ENCODE data around the gene RNF217.

Gene RNF217

DNA sequence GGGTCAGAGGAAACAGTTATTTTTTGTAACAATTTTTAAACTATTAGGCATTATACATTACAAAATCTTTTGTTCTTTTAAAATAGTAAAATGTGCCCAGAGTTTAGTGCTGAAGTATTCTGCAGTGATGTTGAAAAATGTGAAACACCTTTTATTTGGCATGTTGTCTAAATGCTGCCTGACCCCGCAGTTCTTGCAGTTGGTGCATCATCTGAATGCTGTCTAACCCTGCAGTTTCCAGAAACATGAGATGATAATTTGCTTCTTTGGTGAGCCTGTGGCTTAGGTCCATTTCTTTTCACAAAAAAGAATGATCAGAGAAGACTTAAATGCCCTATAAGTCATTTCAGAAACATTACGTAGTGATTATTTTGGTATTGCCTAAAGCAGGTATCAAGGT lies 82.4 kb downstream of the RNF217 start:
- H3K14ac ChIP-seq (ENCODE audit: low read length), result no peak overlapping the region
- no peak overlapping the region for H3K18ac ChIP-seq (ENCODE audit: low read length)
- no CpG with 5 or more reads among the region's 2 CpGs for WGBS (ENCODE audit: extremely low coverage, insufficient coverage, insufficient read length)
- H4K8ac ChIP-seq (ENCODE audit: low read depth, low read length), result no peak overlapping the region
- no peak overlapping the region for H3K4ac ChIP-seq (ENCODE audit: low read depth, low read length)
- no peak overlapping the region for H3K4me2 ChIP-seq (ENCODE audit: low read length)
- no peak for DNase-seq
- H3K79me1 ChIP-seq (ENCODE audit: low read length), result peaks cover 15% of the 10 kb centered on the region
- H2BK5ac ChIP-seq (ENCODE audit: low read depth, low read length, poor library complexity), result no peak overlapping the region
- H3K4me1 ChIP-seq (ENCODE audit: control insufficient read depth in 1 of 2, insufficient read depth in 2 of 2, low read length in 2 of 2), result peaks cover 6 to 8% of the 10 kb centered on the region in 2 experiments
- H4K91ac ChIP-seq (ENCODE audit: low read depth, low read length), result no peak overlapping the region
- H2AK5ac ChIP-seq (ENCODE audit: low read length), result no peak overlapping the region
- no peak overlapping the region for H3K4me3 ChIP-seq (ENCODE audit: low read depth, low read length)
- peak overlapping the region; percentile 21 for H3K27ac ChIP-seq (ENCODE audit: low read depth, low read length)
- no peaks in the 10 kb centered on the region for H3K9me3 ChIP-seq (ENCODE audit: insufficient read depth, low read depth, low read length)
- no peak overlapping the region for H2BK120ac ChIP-seq (ENCODE audit: insufficient read depth, low read length, poor library complexity)
- H3K27me3 ChIP-seq (ENCODE audit: insufficient read depth, low read length), result no peaks in the 10 kb centered on the region
- H2AFZ ChIP-seq (ENCODE audit: insufficient read depth, low read length, poor library complexity), result no peak overlapping the region
- no peak overlapping the region for H2BK12ac ChIP-seq (ENCODE audit: low read length)
- H3K79me2 ChIP-seq (ENCODE audit: control insufficient read depth, insufficient read depth, low read length, poor library complexity), result peaks cover 1% of the 10 kb centered on the region
- H4K12ac ChIP-seq (ENCODE audit: low read depth, low read length), result no peak overlapping the region
- H3K23ac ChIP-seq (ENCODE audit: low read length), result no peak overlapping the region
- no peaks in the 10 kb centered on the region for H3K36me3 ChIP-seq (ENCODE audit: control insufficient read depth in 1 of 2, insufficient read depth in 2 of 2, low read length in 2 of 2)
- no peak overlapping the region for H3K9ac ChIP-seq (ENCODE audit: low read length)

DNA sequence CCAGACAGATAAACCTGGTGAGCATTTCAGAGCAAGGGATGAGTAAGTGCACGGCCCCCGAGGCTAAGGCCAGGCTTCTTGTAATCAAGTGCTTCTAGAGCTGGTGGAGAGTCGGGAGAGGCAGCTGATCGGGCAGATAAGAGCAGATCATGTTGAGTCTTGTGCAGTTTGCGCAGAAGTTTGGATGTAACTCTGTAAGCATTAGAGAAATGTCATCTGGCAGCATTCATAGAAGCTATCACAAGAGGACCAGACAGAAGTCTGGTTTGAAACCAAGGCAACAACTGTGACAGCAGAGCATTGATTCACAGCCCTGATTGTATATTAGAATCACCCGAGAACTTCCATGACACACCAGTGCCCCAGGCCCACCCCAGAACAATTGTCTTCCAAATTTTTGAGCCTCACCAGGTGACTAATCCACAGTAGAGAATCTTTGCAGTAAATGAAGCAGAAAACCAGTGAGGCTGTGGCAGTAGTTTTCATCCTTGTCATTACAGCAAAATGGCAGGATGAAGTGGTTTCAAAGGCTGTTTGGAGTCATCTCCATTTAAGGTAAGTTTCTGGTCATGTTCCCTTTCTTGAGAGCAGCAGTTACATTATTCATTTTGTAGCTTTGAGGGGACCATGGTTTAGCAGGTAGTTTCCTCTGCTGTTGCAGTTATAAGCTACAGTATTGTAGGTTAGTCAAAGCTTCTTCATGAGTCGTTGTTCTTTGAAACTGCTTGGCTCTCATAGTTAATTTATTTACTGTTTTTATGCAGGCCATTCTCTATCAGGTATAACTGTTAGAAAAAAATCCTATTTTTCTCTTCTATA lies 84.1 kb downstream of the RNF217 start:
- Histone ChIP-seq H2BK5ac (ENCODE audit: low read depth, low read length, poor library complexity) (peak overlapping the region; percentile 69), H2AFZ (ENCODE audit: insufficient read depth, low read length, poor library complexity) (no peak overlapping the region), H3K27me3 (ENCODE audit: insufficient read depth, low read length) (no peaks in the 10 kb centered on the region), H3K4me1 (ENCODE audit: control insufficient read depth in 1 of 2, insufficient read depth in 2 of 2, low read length in 2 of 2) (peaks cover 6 to 8% of the 10 kb centered on the region in 2 experiments), H3K23ac (ENCODE audit: low read length) (no peak overlapping the region), H3K4me2 (ENCODE audit: low read length) (peak overlapping the region; percentile 39), H4K91ac (ENCODE audit: low read depth, low read length) (peak overlapping the region; percentile 0), H3K14ac (ENCODE audit: low read length) (no peak overlapping the region), H2BK120ac (ENCODE audit: insufficient read depth, low read length, poor library complexity) (peak overlapping the region; percentile 76), H3K36me3 (ENCODE audit: control insufficient read depth in 1 of 2, insufficient read depth in 2 of 2, low read length in 2 of 2) (no peaks in the 10 kb centered on the region), H4K12ac (ENCODE audit: low read depth, low read length) (peak overlapping the region; percentile 54), H3K9me3 (ENCODE audit: insufficient read depth, low read depth, low read length) (no peaks in the 10 kb centered on the region), H4K8ac (ENCODE audit: low read depth, low read length) (no peak overlapping the region), H3K27ac (ENCODE audit: low read depth, low read length) (peak overlapping the region; percentile 98), H3K4ac (ENCODE audit: low read depth, low read length) (no peak overlapping the region), H3K4me3 (ENCODE audit: low read depth, low read length) (no peak overlapping the region), H3K79me1 (ENCODE audit: low read length) (peaks cover 14% of the 10 kb centered on the region), H2AK5ac (ENCODE audit: low read length) (no peak overlapping the region), H2BK12ac (ENCODE audit: low read length) (peak overlapping the region; percentile 30), H3K18ac (ENCODE audit: low read length) (no peak overlapping the region), H3K9ac (ENCODE audit: low read length) (no peak overlapping the region), H3K79me2 (ENCODE audit: control insufficient read depth, insufficient read depth, low read length, poor library complexity) (peaks cover 1% of the 10 kb centered on the region)
- DNase-seq, result peak; percentile 100
- WGBS (ENCODE audit: extremely low coverage, insufficient coverage, insufficient read length), result no CpG with 5 or more reads among the region's 7 CpGs

DNA sequence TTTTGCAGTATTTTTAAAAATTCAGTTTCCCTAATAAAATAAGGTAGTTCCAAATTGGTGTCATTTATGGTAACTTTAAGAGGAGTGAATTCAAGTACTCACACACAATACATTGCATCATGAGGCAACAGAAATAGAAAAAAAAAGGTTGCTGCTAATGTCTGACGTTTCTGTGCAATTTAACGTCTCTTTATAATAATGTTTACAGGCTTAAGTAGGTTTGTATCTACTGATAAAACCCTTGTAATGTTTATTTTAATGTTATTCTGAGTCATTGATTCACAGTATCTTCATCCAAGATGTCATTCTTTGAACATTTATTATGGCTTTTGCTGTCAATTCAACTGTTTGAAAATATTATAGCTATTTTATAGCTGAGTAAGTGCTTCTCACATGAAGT lies 86.0 kb downstream of the RNF217 start:
- Histone ChIP-seq H3K23ac (ENCODE audit: low read length) (no peak overlapping the region), H2AFZ (ENCODE audit: insufficient read depth, low read length, poor library complexity) (no peak overlapping the region), H3K4ac (ENCODE audit: low read depth, low read length) (peak overlapping the region; percentile 21), H3K18ac (ENCODE audit: low read length) (no peak overlapping the region), H3K9me3 (ENCODE audit: insufficient read depth, low read depth, low read length) (no peaks in the 10 kb centered on the region), H2BK12ac (ENCODE audit: low read length) (no peak overlapping the region), H3K79me1 (ENCODE audit: low read length) (peaks cover 10% of the 10 kb centered on the region), H3K4me2 (ENCODE audit: low read length) (no peak overlapping the region), H3K4me3 (ENCODE audit: low read depth, low read length) (no peak overlapping the region), H3K27me3 (ENCODE audit: insufficient read depth, low read length) (no peaks in the 10 kb centered on the region), H3K14ac (ENCODE audit: low read length) (no peak overlapping the region), H2AK5ac (ENCODE audit: low read length) (no peak overlapping the region), H4K12ac (ENCODE audit: low read depth, low read length) (no peak overlapping the region), H4K91ac (ENCODE audit: low read depth, low read length) (no peak overlapping the region), H3K4me1 (ENCODE audit: control insufficient read depth in 1 of 2, insufficient read depth in 2 of 2, low read length in 2 of 2) (peaks cover 4 to 8% of the 10 kb centered on the region in 2 experiments), H4K8ac (ENCODE audit: low read depth, low read length) (no peak overlapping the region), H3K79me2 (ENCODE audit: control insufficient read depth, insufficient read depth, low read length, poor library complexity) (peaks cover 1% of the 10 kb centered on the region), H3K36me3 (ENCODE audit: control insufficient read depth in 1 of 2, insufficient read depth in 2 of 2, low read length in 2 of 2) (peaks cover 0 to 1% of the 10 kb centered on the region in 2 experiments), H2BK5ac (ENCODE audit: low read depth, low read length, poor library complexity) (no peak overlapping the region), H2BK120ac (ENCODE audit: insufficient read depth, low read length, poor library complexity) (no peak overlapping the region), H3K27ac (ENCODE audit: low read depth, low read length) (no peak overlapping the region), H3K9ac (ENCODE audit: low read length) (no peak overlapping the region)
- no CpG with 5 or more reads among the region's 2 CpGs for WGBS (ENCODE audit: extremely low coverage, insufficient coverage, insufficient read length)
- DNase-seq, result no peak

DNA sequence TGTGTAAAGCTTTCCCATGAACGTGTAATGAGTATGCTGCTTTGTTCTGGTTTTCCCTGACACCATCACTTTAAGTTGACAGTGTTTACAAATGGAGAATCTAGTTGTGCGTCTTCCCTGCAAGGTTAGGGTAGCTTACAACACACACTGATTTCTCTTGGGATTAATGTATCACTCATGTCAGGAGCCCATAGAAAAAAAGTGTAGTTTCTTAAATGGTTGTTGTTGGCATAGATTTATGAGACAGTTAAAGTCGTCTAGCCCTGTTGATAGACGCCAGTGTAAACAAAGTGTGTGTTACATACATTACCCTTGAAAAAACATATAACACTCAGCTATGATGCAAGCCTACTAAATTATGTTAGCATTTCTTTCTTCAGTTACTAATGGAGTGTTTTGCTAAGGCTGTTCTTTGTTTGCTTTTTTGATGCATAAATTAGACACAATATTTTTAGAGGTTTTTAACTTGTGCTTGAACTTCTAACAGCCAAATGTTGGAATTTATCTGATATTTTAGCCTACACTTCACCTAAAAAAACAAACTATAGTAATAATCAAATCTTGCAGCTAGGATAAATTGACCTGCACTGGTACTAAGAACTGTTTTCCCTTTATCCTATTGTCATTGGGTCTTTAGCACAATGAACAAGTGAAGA lies 88.6 kb downstream of the RNF217 start:
- Histone ChIP-seq H3K23ac (ENCODE audit: low read length) (no peak overlapping the region), H4K12ac (ENCODE audit: low read depth, low read length) (no peak overlapping the region), H3K4me2 (ENCODE audit: low read length) (no peak overlapping the region), H2BK5ac (ENCODE audit: low read depth, low read length, poor library complexity) (no peak overlapping the region), H2BK120ac (ENCODE audit: insufficient read depth, low read length, poor library complexity) (no peak overlapping the region), H3K9me3 (ENCODE audit: insufficient read depth, low read depth, low read length) (no peaks in the 10 kb centered on the region), H3K18ac (ENCODE audit: low read length) (no peak overlapping the region), H3K4me3 (ENCODE audit: low read depth, low read length) (no peak overlapping the region), H3K27ac (ENCODE audit: low read depth, low read length) (no peak overlapping the region), H4K91ac (ENCODE audit: low read depth, low read length) (no peak overlapping the region), H3K4me1 (ENCODE audit: control insufficient read depth in 1 of 2, insufficient read depth in 2 of 2, low read length in 2 of 2) (peaks cover 2 to 6% of the 10 kb centered on the region in 2 experiments), H3K9ac (ENCODE audit: low read length) (no peak overlapping the region), H2AFZ (ENCODE audit: insufficient read depth, low read length, poor library complexity) (no peak overlapping the region), H4K8ac (ENCODE audit: low read depth, low read length) (no peak overlapping the region), H2BK12ac (ENCODE audit: low read length) (no peak overlapping the region), H2AK5ac (ENCODE audit: low read length) (no peak overlapping the region), H3K36me3 (ENCODE audit: control insufficient read depth in 1 of 2, insufficient read depth in 2 of 2, low read length in 2 of 2) (peaks cover 0 to 6% of the 10 kb centered on the region in 2 experiments), H3K79me1 (ENCODE audit: low read length) (peaks cover 3% of the 10 kb centered on the region), H3K27me3 (ENCODE audit: insufficient read depth, low read length) (no peaks in the 10 kb centered on the region), H3K4ac (ENCODE audit: low read depth, low read length) (peak overlapping the region; percentile 75), H3K79me2 (ENCODE audit: control insufficient read depth, insufficient read depth, low read length, poor library complexity) (no peaks in the 10 kb centered on the region), H3K14ac (ENCODE audit: low read length) (no peak overlapping the region)
- no peak for DNase-seq
- WGBS (ENCODE audit: extremely low coverage, insufficient coverage, insufficient read length), result no CpG with 5 or more reads among the region's 4 CpGs
